SU-DHL-6 (cell line): ENCODE measurements around the gene ELP6.

Experiments used
- CTCF ChIP-seq: fragments of 200-600 bp; sonication (generic); IDR thresholded peaks from one replicate; pipeline ENCODE4 v1.5.1; 2017; ENCODE audit warnings: antibody characterized with exemption, mild to moderate bottlenecking, low read length, moderate library complexity; ENCODE audit not compliant: insufficient read depth, poor library complexity, severe bottlenecking
- EZH2phosphoT487 ChIP-seq: fragments of 200-600 bp; sonication (generic), shearing (Covaris generic); conservative IDR thresholded peaks from 2 replicates; pipeline ENCODE4 v1.6.1; 2018; ENCODE audit warnings: mild to moderate bottlenecking, antibody characterized with exemption, low read length, moderate library complexity, mixed read lengths

DNA sequence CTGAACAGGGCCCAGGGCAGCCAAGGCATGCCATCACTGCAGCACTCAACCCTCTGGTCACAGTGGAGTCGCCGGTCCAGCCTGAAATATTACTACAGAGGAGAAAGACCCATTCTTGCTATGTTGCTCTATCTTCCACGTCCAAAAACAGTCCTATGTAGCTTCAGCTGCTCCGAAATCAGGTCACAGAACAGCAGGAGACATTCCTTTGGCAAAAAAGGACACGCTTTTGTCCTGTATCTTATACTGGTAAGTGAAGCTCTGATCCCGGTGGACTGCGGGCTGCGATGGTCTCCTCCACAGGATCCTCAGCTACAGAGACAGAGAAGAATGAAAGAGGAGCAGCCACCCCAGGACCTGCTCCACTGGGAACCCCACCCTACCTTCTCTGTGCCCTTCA lies 17.6 kb downstream of the ELP6 start:
- TF ChIP-seq CTCF, result no peak
- TF ChIP-seq EZH2phosphoT487, result no peak
